ENCODE results near the gene HDAC10.

The HDAC10 gene

GRCh38 chr22:50219800-50220602 lies 31.1 kb downstream of the HDAC10 start:
- Histone ChIP-seq H3K9me3 (ENCODE audit: insufficient read depth, low read length) (no peaks in the 10 kb centered on the region), H3K79me2 (ENCODE audit: low read length) (peaks cover 2% of the 10 kb centered on the region; the same call in 1 of the 2 replicates), H3K27me3 (ENCODE audit: low read depth, low read length) (no peaks in the 10 kb centered on the region), H3K4me3 (ENCODE audit: low read length) (no peak overlapping the region), H4K20me1 (ENCODE audit: insufficient read depth, low read length) (no peaks in the 10 kb centered on the region), H3K4me2 (ENCODE audit: low read length) (no peak overlapping the region), H3K27ac (ENCODE audit: low read length) (no peak overlapping the region), H3K4me1 (ENCODE audit: low read length) (no peaks in the 10 kb centered on the region), H2AFZ (ENCODE audit: low read depth, low read length) (no peak overlapping the region), H3K9ac (ENCODE audit: low read length) (no peak overlapping the region), H3K36me3 (replicated peaks; ENCODE audit: low read depth, low read length) (peaks cover 2% of the 10 kb centered on the region)
- TF ChIP-seq CTCF (IDR thresholded peaks at IDR 0.05; ENCODE audit: low read depth, low read length) (no peak), EZH2phosphoT487 (IDR thresholded peaks at IDR 0.05; ENCODE audit: low read depth) (no peak)

- Histone ChIP-seq H3K4me1 (ENCODE audit: low read length) (no peaks in the 10 kb centered on the region), H3K4me2 (ENCODE audit: low read length) (no peak overlapping the region), H3K36me3 (replicated peaks; ENCODE audit: low read depth, low read length) (peaks cover 2% of the 10 kb centered on the region)
Observed at GRCh38 chr22:50218996-50219727, 31.9 kb downstream of the HDAC10 start.

GRCh38 chr22:50218153-50218995 lies 32.7 kb downstream of the HDAC10 start:
- Histone ChIP-seq H3K4me2 (ENCODE audit: low read length) (no peak overlapping the region), H3K9me3 (ENCODE audit: insufficient read depth, low read length) (no peaks in the 10 kb centered on the region), H3K36me3 (replicated peaks; ENCODE audit: low read depth, low read length) (peaks cover 2% of the 10 kb centered on the region), H3K4me1 (ENCODE audit: low read length) (no peaks in the 10 kb centered on the region), H3K27me3 (ENCODE audit: low read depth, low read length) (no peaks in the 10 kb centered on the region), H2AFZ (ENCODE audit: low read depth, low read length) (no peak overlapping the region), H3K9ac (ENCODE audit: low read length) (no peak overlapping the region), H3K79me2 (ENCODE audit: low read length) (peaks cover 5% of the 10 kb centered on the region; the same call in 1 of the 2 replicates), H4K20me1 (ENCODE audit: insufficient read depth, low read length) (no peaks in the 10 kb centered on the region), H3K27ac (ENCODE audit: low read length) (no peak overlapping the region), H3K4me3 (ENCODE audit: low read length) (no peak overlapping the region)
- no peak for TF ChIP-seq CTCF (IDR thresholded peaks at IDR 0.05; ENCODE audit: low read depth, low read length)
- no peak for TF ChIP-seq EZH2phosphoT487 (IDR thresholded peaks at IDR 0.05; ENCODE audit: low read depth)

More at GRCh38 chr22:50218996-50219727, 31.9 kb downstream of the HDAC10 start:
- Histone ChIP-seq H3K27me3 (ENCODE audit: low read depth, low read length) (no peaks in the 10 kb centered on the region), H3K4me3 (ENCODE audit: low read length) (no peak overlapping the region), H3K9me3 (ENCODE audit: insufficient read depth, low read length) (no peaks in the 10 kb centered on the region), H3K27ac (ENCODE audit: low read length) (no peak overlapping the region), H3K79me2 (ENCODE audit: low read length) (peaks cover 5% of the 10 kb centered on the region; the same call in 1 of the 2 replicates), H2AFZ (ENCODE audit: low read depth, low read length) (no peak overlapping the region), H4K20me1 (ENCODE audit: insufficient read depth, low read length) (no peaks in the 10 kb centered on the region), H3K9ac (ENCODE audit: low read length) (no peak overlapping the region)
- no peak for TF ChIP-seq EZH2phosphoT487 (IDR thresholded peaks at IDR 0.05; ENCODE audit: low read depth)
- TF ChIP-seq CTCF (IDR thresholded peaks at IDR 0.05; ENCODE audit: low read depth, low read length), result no peak

All from OCI-LY3 (cell line).